22Rv1 (cell line): Measurements from ENCODE around the gene PRG3.

Source experiments
- ZFX ChIP-seq: fragments of 450-650 bp; IDR thresholded peaks from 2 replicates; pipeline ENCODE4 v1.6.1; 2017; ENCODE audit warnings: antibody characterized with exemption, borderline replicate concordance
- TF ChIP-seq, protein P1 (sequence below): fragments of 450-650 bp; IDR thresholded peaks from 2 replicates; pipeline ENCODE4 v1.5.1; 2017; ENCODE audit warnings: mild to moderate bottlenecking

GRCh38 chr11:57360991-57361390 lies 20.0 kb downstream of the PRG3 start:
- TF ChIP-seq, protein P1, sequence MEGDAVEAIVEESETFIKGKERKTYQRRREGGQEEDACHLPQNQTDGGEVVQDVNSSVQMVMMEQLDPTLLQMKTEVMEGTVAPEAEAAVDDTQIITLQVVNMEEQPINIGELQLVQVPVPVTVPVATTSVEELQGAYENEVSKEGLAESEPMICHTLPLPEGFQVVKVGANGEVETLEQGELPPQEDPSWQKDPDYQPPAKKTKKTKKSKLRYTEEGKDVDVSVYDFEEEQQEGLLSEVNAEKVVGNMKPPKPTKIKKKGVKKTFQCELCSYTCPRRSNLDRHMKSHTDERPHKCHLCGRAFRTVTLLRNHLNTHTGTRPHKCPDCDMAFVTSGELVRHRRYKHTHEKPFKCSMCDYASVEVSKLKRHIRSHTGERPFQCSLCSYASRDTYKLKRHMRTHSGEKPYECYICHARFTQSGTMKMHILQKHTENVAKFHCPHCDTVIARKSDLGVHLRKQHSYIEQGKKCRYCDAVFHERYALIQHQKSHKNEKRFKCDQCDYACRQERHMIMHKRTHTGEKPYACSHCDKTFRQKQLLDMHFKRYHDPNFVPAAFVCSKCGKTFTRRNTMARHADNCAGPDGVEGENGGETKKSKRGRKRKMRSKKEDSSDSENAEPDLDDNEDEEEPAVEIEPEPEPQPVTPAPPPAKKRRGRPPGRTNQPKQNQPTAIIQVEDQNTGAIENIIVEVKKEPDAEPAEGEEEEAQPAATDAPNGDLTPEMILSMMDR = no peak
- TF ChIP-seq ZFX = no peak
